ENCODE results near the gene CEP55. TPM values are rescaled to one million over a fixed set of nuclear protein-coding genes. Genes with fewer than 3 reads are reported as not detected.

CEP55 gene
- total and polyA plus RNA-seq, 4 donors = 1.6 to 3.5 (median 1.8) TPM

- Histone ChIP-seq H3K27ac (ENCODE audit: low read depth in 1 of 2, low read length in 1 of 2) (peak overlapping the region in 1 of 2 donors; percentile 80), H3K9me3 (ENCODE audit: control insufficient read depth in 4 of 4, insufficient read depth in 3 of 4, low read length in 3 of 4) (no peaks in the 10 kb centered on the region), H3K4me3 (no peak overlapping the region), H3K27me3 (ENCODE audit: control insufficient read depth in 3 of 3, insufficient read depth in 3 of 3, low read length in 2 of 3) (no peaks in the 10 kb centered on the region), H3K36me3 (ENCODE audit: control insufficient read depth in 4 of 4, insufficient read depth in 4 of 4, low read length in 4 of 4) (peaks cover 0 to 3% (median 1%) of the 10 kb centered on the region in 4 donors), H3K9ac (ENCODE audit: insufficient read depth in 1 of 2, low read length in 2 of 2) (peak overlapping the region in 1 of 2 donors; percentile 13), H3K4me1 (ENCODE audit: control insufficient read depth in 5 of 5, insufficient read depth in 5 of 5, low read length in 5 of 5) (peaks cover 14 to 39% (median 25%) of the 10 kb centered on the region in 5 donors)
- ATAC-seq (ENCODE audit: insufficient read depth, low FRiP score) (no peak), DNase-seq (no peak)
- no peak for TF ChIP-seq CTCF (IDR thresholded peaks at IDR 0.05; ENCODE audit: control extremely low read depth, extremely low read depth)
- 42 to 78% methylated on average over 2 of the region's 2 CpGs for WGBS, 2 donors
These were observed 34.0 kb upstream of the CEP55 start for GRCh38 chr10:93462371-93462770.

- H3K27me3 ChIP-seq (ENCODE audit: control insufficient read depth in 3 of 3, insufficient read depth in 3 of 3, low read length in 2 of 3) = no peaks in the 10 kb centered on the region
- H3K9ac ChIP-seq (ENCODE audit: insufficient read depth in 1 of 2, low read length in 2 of 2) = peak overlapping the region in 1 of 2 donors; percentile 1
- WGBS, 2 donors = 18 to 23% methylated on average over 9 of the region's 9 CpGs
- no peak overlapping the region for H3K4me3 ChIP-seq
- H3K9me3 ChIP-seq (ENCODE audit: control insufficient read depth in 4 of 4, insufficient read depth in 3 of 4, low read length in 3 of 4) = no peaks in the 10 kb centered on the region
- DNase-seq (peak in 1 of 3 donors; percentile 46), ATAC-seq (ENCODE audit: insufficient read depth, low FRiP score) (peak; percentile 32)
- TF ChIP-seq CTCF (IDR thresholded peaks at IDR 0.05; ENCODE audit: control extremely low read depth, extremely low read depth) = no peak
- H3K27ac ChIP-seq (ENCODE audit: low read depth in 1 of 2, low read length in 1 of 2) = peak overlapping the region in 1 of 2 donors; percentile 92
- peaks cover 14 to 39% (median 25%) of the 10 kb centered on the region in 5 donors for H3K4me1 ChIP-seq (ENCODE audit: control insufficient read depth in 5 of 5, insufficient read depth in 5 of 5, low read length in 5 of 5)
- H3K36me3 ChIP-seq (ENCODE audit: control insufficient read depth in 4 of 4, insufficient read depth in 4 of 4, low read length in 4 of 4) = peaks cover 0 to 3% (median 1%) of the 10 kb centered on the region in 4 donors
These were observed 33.5 kb upstream of the CEP55 start for GRCh38 chr10:93462881-93463280.

- TF ChIP-seq CTCF (IDR thresholded peaks at IDR 0.05; ENCODE audit: control extremely low read depth, extremely low read depth) = no peak
- ATAC-seq (ENCODE audit: insufficient read depth, low FRiP score) (no peak), DNase-seq (peak in 2 of 3 donors; percentile 61 to 86)
- Histone ChIP-seq H3K27ac (ENCODE audit: low read depth in 1 of 2, low read length in 1 of 2) (peak overlapping the region in 1 of 2 donors; percentile 92), H3K36me3 (ENCODE audit: control insufficient read depth in 4 of 4, insufficient read depth in 4 of 4, low read length in 4 of 4) (peaks cover 0 to 3% (median 1%) of the 10 kb centered on the region in 4 donors), H3K9me3 (ENCODE audit: control insufficient read depth in 4 of 4, insufficient read depth in 3 of 4, low read length in 3 of 4) (no peaks in the 10 kb centered on the region), H3K4me3 (no peak overlapping the region), H3K27me3 (ENCODE audit: control insufficient read depth in 3 of 3, insufficient read depth in 3 of 3, low read length in 2 of 3) (no peaks in the 10 kb centered on the region), H3K9ac (ENCODE audit: insufficient read depth in 1 of 2, low read length in 2 of 2) (peak overlapping the region in 1 of 2 donors; percentile 78), H3K4me1 (ENCODE audit: control insufficient read depth in 5 of 5, insufficient read depth in 5 of 5, low read length in 5 of 5) (peaks cover 18 to 37% (median 23%) of the 10 kb centered on the region in 5 donors)
- 50 to 65% methylated on average over 6 of the region's 6 CpGs for WGBS, 2 donors
These were observed 32.5 kb upstream of the CEP55 start for GRCh38 chr10:93463723-93464476.

All from lung (tissue), 12 donors.